AG04450 (cell line): ENCODE measurements around the gene GRID1. TPM values are rescaled to one million over a fixed set of nuclear protein-coding genes. Genes with fewer than 3 reads are reported as not detected.

ENCODE experiments used
- CTCF ChIA-PET: fragments of 300-600, 350-600 bp; formaldehyde crosslinking; extraction: SDS; loops from one replicate; lab custom pipeline; 2022; ENCODE audit warnings: antibody characterized with exemption, inconsistent platforms; lab: Charles Lee
- POLR2A ChIA-PET: fragments of 350-600 bp; formaldehyde crosslinking; extraction: SDS; loops from one replicate; lab custom pipeline; 2021; ENCODE audit warnings: antibody characterized with exemption, inconsistent platforms; lab: Yijun Ruan, JAX
- DNase-seq: peaks from one replicate; pipeline ENCODE4 v3.0.0-alpha.2; 2011; ENCODE audit warnings: low read depth, low spot score
- H3K27ac ChIP-seq: one replicate; pipeline ENCODE4 v1.5.1; 2012; ENCODE audit warnings: low read depth, low read length, control low read depth
- H3K27me3 ChIP-seq: one replicate; pipeline ENCODE4 v1.6.0; 2012; ENCODE audit warnings: low read length; ENCODE audit not compliant: control insufficient read depth, insufficient read depth
- H3K4me3 ChIP-seq: 2 replicates; pipeline ENCODE4 v1.5.1; 2011; ENCODE audit warnings: mild to moderate bottlenecking, low read depth, low read length, control low read depth
- H3K9me3 ChIP-seq: 2 replicates; pipeline ENCODE4 v1.5.1; 2012; ENCODE audit warnings: low read length; ENCODE audit not compliant: control insufficient read depth, insufficient read depth
- CTCF ChIP-seq: IDR thresholded peaks from 2 replicates; pipeline ENCODE4 v1.5.1; 2011; ENCODE audit warnings: low read depth, low read length, control low read depth, inconsistent platforms
- polyA plus RNA-seq: library from polyadenylated mRNA; depleted of rRNA; stranded (reverse); fragments of >200 nt; gene quantifications from 2 replicates; pipeline ENCODE4 v1.2.3, GENCODE V29; 2011

The GRID1 gene
- polyA plus RNA-seq, 1 experiment: not detected

GRCh38 chr10:86113501-86113900 lies 253.1 kb downstream of the GRID1 start:
- Histone ChIP-seq H3K9me3 (peaks cover 4% of the 10 kb centered on the region; the same call in 1 of the 2 replicates), H3K4me3 (no peak overlapping the region), H3K27me3 (no peaks in the 10 kb centered on the region), H3K27ac (no peak overlapping the region)
- ChIA-PET POLR2A (no interaction called here), CTCF (no interaction called here)
- no peak for DNase-seq
- TF ChIP-seq CTCF: no peak

GRCh38 chr10:86113044-86113443 lies 253.6 kb downstream of the GRID1 start:
- DNase-seq: no peak
- peaks cover 6% of the 10 kb centered on the region; the same call in 1 of the 2 replicates for H3K9me3 ChIP-seq
- ChIA-PET POLR2A (no interaction called here), CTCF (no interaction called here)
- no peak for TF ChIP-seq CTCF
- no peak overlapping the region for H3K27ac ChIP-seq
- no peaks in the 10 kb centered on the region for H3K27me3 ChIP-seq
- no peak overlapping the region for H3K4me3 ChIP-seq

- Histone ChIP-seq H3K9me3 (peaks cover 6% of the 10 kb centered on the region; the same call in 1 of the 2 replicates), H3K27ac (no peak overlapping the region), H3K4me3 (no peak overlapping the region), H3K27me3 (no peaks in the 10 kb centered on the region)
- CTCF ChIA-PET: no interaction called here
- POLR2A ChIA-PET: no interaction called here
- DNase-seq: no peak
- TF ChIP-seq CTCF: no peak
Observed at GRCh38 chr10:86111902-86112545, 254.6 kb downstream of the GRID1 start.

GRCh38 chr10:86110156-86110786 lies 256.3 kb downstream of the GRID1 start:
- no peak for DNase-seq
- H3K27me3 ChIP-seq: no peaks in the 10 kb centered on the region
- H3K9me3 ChIP-seq: peaks cover 12% of the 10 kb centered on the region
- no peak for TF ChIP-seq CTCF
- CTCF ChIA-PET: interaction anchor here (0.7 kb wide), 1 partner anchor 70 kb away, joined by 3 read pairs; no protein-coding TSS in a partner anchor
- H3K4me3 ChIP-seq: no peak overlapping the region
- H3K27ac ChIP-seq: no peak overlapping the region
- POLR2A ChIA-PET: no interaction called here

- Histone ChIP-seq H3K27me3 (no peaks in the 10 kb centered on the region), H3K9me3 (peaks cover 16% of the 10 kb centered on the region), H3K4me3 (no peak overlapping the region), H3K27ac (no peak overlapping the region)
- TF ChIP-seq CTCF: no peak
- no peak for DNase-seq
- ChIA-PET CTCF (no interaction called here), POLR2A (no interaction called here)
Observed at GRCh38 chr10:86109421-86109820, 257.2 kb downstream of the GRID1 start.
